CD4-positive, alpha-beta T cell (primary cell): ENCODE results near the gene FGF22. TPM values are rescaled to one million over a fixed set of nuclear protein-coding genes. Genes with fewer than 3 reads are reported as not detected.

ENCODE experiments used
- ATAC-seq: fragments of 200-7000 bp; cut with Tn5 transposase; one replicate; pipeline ENCODE4 v1.10.0; 2022; ENCODE audit warnings: mild to moderate bottlenecking; ENCODE audit not compliant: poor library complexity
- CTCF ChIA-PET: fragments of 350-600 bp; sonication (Branson Sonifier 250); formaldehyde crosslinking; loops from one replicate; lab custom pipeline; 2021; ENCODE audit warnings: antibody characterized with exemption, inconsistent platforms; lab: Charles Lee
- POLR2A ChIA-PET: fragments of 350-600 bp; sonication (Branson Sonifier 250); formaldehyde crosslinking; loops from one replicate; lab custom pipeline; 2021; ENCODE audit warnings: antibody characterized with exemption, inconsistent platforms; lab: Charles Lee
- DNase-seq, 14 experiments: peaks; one replicate each; pipeline ENCODE4 v3.0.0-alpha.2; 2013 to 2020; ENCODE audit warnings: mixed read lengths in 2 of 14
- H3K27ac ChIP-seq, 2 donors: one replicate each; pipeline versions ENCODE4 v1.5.1 to v1.7.0; 2013; ENCODE audit warnings: low read length in 2 of 2, low read depth in 1 of 2, mild to moderate bottlenecking in 1 of 2
- H3K27me3 ChIP-seq, 2 experiments: 1 replicate in 1 of 2; 2 replicates in 1 of 2; pipeline versions ENCODE4 v1.6.1 to v1.7.0; 2013; ENCODE audit warnings: low read length in 2 of 2, control low read depth in 1 of 2, mild to moderate bottlenecking in 1 of 2, moderate library complexity in 1 of 2; ENCODE audit not compliant: insufficient read depth in 2 of 2, control insufficient read depth in 1 of 2
- H3K36me3 ChIP-seq: one replicate; pipeline ENCODE4 v1.6.1; 2013; ENCODE audit warnings: low read length, control low read depth; ENCODE audit not compliant: insufficient read depth
- H3K4me1 ChIP-seq: one replicate; pipeline ENCODE4 v1.6.1; 2013; ENCODE audit warnings: low read length, control low read depth; ENCODE audit not compliant: insufficient read depth
- H3K4me3 ChIP-seq: one replicate; pipeline ENCODE4 v1.5.1; 2013; ENCODE audit warnings: mild to moderate bottlenecking, low read length, moderate library complexity
- H3K9me3 ChIP-seq, 2 experiments: 1 replicate in 1 of 2; 2 replicates in 1 of 2; pipeline versions ENCODE4 v1.6.1 to v1.7.0; 2013; ENCODE audit warnings: low read length in 2 of 2, mild to moderate bottlenecking in 2 of 2, control low read depth in 1 of 2, moderate library complexity in 1 of 2; ENCODE audit not compliant: control insufficient read depth in 1 of 2, insufficient read depth in 1 of 2
- H3K27ac Mint-ChIP-seq: one replicate; pipeline ENCODE4 v1.8.0; 2020; ENCODE audit warnings: mixed read lengths
- H3K27me3 Mint-ChIP-seq: one replicate; pipeline ENCODE4 v1.8.0; 2021; ENCODE audit warnings: mixed read lengths
- H3K36me3 Mint-ChIP-seq: one replicate; pipeline ENCODE4 v1.8.0; 2021; ENCODE audit warnings: low read depth, mixed read lengths
- H3K4me1 Mint-ChIP-seq: one replicate; pipeline ENCODE4 v1.8.0; 2021; ENCODE audit warnings: low read depth, mixed read lengths
- H3K4me3 Mint-ChIP-seq: one replicate; pipeline ENCODE4 v1.8.0; 2020; ENCODE audit warnings: mild to moderate bottlenecking, mixed read lengths
- H3K9me3 Mint-ChIP-seq: one replicate; pipeline ENCODE4 v1.8.0; 2020; ENCODE audit warnings: mixed read lengths
- intact Hi-C, 2 experiments: fragments of 100-400 bp; cut with DNase I in 1 of 2; cut with micrococcal nuclease in 1 of 2; formaldehyde crosslinking; loops; one replicate each; pipeline versions ENCODE4 v1.15.1 to v1.9.0; 2023 to 2025; cut with DNase I, micrococcal nuclease
- total RNA-seq, 174 experiments: library from RNA in 2 of 174; stranded (reverse) in 2 of 174; gene quantifications; one replicate each; pipeline ENCODE4 v1.2.3 and lab custom pipeline; 2021 to 2026
- TF ChIP-seq, protein P1 (sequence below): fragments of 200-600 bp; IDR thresholded peaks from one replicate; pipeline ENCODE4 v1.8.0; 2022; ENCODE audit warnings: antibody characterized with exemption, mild to moderate bottlenecking

FGF22 gene
- total RNA-seq, 2 experiments from 2014 or later: 0.42 to 0.49 TPM

DNA sequence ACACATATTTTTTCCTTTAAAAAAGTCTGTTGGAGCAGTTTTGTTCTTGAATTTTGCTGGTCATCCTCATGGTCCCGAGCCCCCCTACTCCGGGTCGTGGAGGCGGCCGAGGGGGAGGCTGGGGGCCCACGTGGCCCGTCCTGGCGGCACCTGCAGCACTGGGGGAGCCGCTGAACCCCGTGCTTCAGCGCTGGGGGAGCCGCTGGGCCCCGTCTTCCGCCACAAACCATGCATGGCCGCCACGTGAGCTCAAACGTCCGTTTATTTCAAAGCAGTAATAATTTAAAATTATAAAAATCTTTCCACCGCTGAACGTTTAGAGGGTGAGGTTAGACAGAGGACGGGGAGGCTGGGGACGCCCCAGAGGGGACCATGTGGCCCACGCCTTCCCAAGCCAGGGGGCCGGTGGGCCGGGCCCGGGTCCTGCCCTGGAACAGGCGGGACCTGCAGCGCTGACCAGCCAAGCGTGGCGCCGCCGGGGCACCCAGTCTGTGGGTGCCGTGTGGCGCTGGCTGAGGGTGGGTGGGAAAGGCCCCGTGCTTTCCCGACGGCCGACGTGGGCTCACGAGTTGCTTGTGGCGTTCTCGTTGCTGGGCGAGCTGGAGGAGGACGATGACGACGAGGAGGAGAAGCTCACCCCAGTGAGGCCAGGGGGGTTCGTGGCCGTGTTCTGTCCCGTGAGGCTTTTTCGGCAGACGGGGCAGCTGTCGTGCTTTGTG, 8.0 kb downstream of the FGF22 start:
- no peaks in the 10 kb centered on the region for H3K9me3 Mint-ChIP-seq
- Histone ChIP-seq H3K9me3 (no peaks in the 10 kb centered on the region), H3K4me3 (no peak overlapping the region), H3K36me3 (peaks cover 58% of the 10 kb centered on the region), H3K27ac (no peak overlapping the region), H3K27me3 (no peaks in the 10 kb centered on the region), H3K4me1 (peaks cover 7% of the 10 kb centered on the region)
- H3K27me3 Mint-ChIP-seq: no peaks in the 10 kb centered on the region
- intact Hi-C loops: no loop called here
- H3K27ac Mint-ChIP-seq: no peak overlapping the region
- POLR2A ChIA-PET: interaction anchor here (1.2 to 1.3 kb wide), 2 partner anchors 9 to 13 kb away, joined by 3 to 5 read pairs; no protein-coding TSS in a partner anchor
- DNase-seq (peak in 1 of 14 experiments; percentile 30), ATAC-seq (no peak)
- no peaks in the 10 kb centered on the region for H3K4me1 Mint-ChIP-seq
- TF ChIP-seq, protein P1, sequence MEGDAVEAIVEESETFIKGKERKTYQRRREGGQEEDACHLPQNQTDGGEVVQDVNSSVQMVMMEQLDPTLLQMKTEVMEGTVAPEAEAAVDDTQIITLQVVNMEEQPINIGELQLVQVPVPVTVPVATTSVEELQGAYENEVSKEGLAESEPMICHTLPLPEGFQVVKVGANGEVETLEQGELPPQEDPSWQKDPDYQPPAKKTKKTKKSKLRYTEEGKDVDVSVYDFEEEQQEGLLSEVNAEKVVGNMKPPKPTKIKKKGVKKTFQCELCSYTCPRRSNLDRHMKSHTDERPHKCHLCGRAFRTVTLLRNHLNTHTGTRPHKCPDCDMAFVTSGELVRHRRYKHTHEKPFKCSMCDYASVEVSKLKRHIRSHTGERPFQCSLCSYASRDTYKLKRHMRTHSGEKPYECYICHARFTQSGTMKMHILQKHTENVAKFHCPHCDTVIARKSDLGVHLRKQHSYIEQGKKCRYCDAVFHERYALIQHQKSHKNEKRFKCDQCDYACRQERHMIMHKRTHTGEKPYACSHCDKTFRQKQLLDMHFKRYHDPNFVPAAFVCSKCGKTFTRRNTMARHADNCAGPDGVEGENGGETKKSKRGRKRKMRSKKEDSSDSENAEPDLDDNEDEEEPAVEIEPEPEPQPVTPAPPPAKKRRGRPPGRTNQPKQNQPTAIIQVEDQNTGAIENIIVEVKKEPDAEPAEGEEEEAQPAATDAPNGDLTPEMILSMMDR: no peak
- H3K4me3 Mint-ChIP-seq: no peak overlapping the region
- CTCF ChIA-PET: interaction anchor here (0.9 kb wide), 1 partner anchor 21 kb away, joined by 3 read pairs; no protein-coding TSS in a partner anchor
- H3K36me3 Mint-ChIP-seq: peaks cover 29% of the 10 kb centered on the region

DNA sequence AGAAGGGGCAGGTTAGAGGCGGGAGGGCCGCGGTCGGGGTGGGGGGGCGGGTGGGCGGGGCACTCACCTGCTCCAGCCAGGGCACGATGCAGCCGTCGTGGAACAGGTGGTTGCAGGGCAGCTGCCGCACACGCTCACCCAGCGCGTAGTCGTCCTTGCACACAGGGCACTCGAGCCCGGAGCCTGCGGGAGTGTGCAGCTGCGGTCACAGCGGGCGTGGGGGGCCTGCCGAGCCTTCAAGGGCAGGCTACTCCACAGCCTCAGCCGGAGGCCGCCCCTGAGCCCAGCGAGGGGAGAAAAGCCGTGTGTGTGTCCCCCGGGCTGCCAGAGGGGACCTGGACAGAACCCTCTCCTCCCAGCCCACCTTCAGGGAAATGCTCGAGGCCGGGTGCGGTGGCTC, 8.6 kb downstream of the FGF22 start:
- Mint-ChIP-seq H3K27me3 (no peaks in the 10 kb centered on the region), H3K4me1 (no peaks in the 10 kb centered on the region), H3K36me3 (peaks cover 33% of the 10 kb centered on the region), H3K9me3 (no peaks in the 10 kb centered on the region), H3K27ac (no peak overlapping the region), H3K4me3 (no peak overlapping the region)
- no peaks in the 10 kb centered on the region for H3K9me3 ChIP-seq
- peaks cover 12% of the 10 kb centered on the region for H3K4me1 ChIP-seq
- H3K4me3 ChIP-seq: no peak overlapping the region
- no peaks in the 10 kb centered on the region for H3K27me3 ChIP-seq
- ChIA-PET POLR2A (interaction anchor here (1.2 to 1.3 kb wide), 2 partner anchors 8 to 12 kb away, joined by 3 to 5 read pairs; no protein-coding TSS in a partner anchor), CTCF (no interaction called here)
- intact Hi-C loops: no loop called here
- TF ChIP-seq, protein P1: no peak
- no peak overlapping the region for H3K27ac ChIP-seq
- peaks cover 64% of the 10 kb centered on the region for H3K36me3 ChIP-seq
- ATAC-seq (no peak), DNase-seq (peak in 1 of 14 experiments; percentile 33)

DNA sequence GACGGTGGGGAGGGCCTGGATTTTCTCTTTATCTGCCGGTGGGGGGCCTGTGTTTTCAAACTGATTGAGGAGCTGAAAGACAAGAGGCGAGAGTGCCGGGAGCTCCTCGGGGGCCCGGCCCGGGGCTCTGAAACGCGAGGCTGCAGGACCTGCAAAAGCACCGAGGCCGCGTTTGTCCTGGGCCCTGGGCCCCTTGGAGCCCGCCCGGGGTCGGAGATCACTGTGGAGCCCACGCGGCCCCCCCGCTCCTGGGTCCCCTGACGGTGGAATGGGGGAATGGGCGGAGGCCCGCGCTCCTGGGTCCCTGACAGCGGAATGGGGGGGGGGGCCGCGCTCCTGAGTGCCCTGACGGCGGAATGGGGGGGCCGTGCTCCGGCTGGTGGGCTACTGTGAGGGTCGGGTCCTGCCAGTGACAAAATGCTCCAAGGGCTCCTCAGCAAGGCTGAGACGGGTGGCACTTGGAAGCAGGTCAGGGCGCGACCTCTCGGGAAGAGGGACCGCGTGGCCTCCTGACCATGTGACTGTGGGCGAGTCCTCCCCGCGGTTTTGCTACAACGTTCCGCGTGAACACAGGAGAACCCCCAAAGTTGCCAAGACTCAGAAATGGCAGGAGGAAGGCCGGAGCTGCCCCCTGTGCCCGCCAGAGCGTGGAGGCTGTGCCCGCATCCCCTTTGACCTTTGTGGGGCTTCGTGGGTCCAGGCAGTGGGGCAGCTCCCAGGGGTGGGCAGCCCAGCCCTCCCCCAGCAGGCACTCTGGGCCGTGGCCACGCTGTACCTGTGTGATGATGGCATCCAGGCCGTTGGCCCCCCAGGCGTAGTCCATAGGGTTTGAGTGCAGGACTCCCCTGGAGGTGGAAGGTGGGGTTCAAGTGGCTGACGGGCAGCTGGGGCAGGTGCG, 9.5 kb downstream of the FGF22 start:
- no peak overlapping the region for H3K4me3 ChIP-seq
- ChIA-PET CTCF (no interaction called here), POLR2A (interaction anchor here (1.3 kb wide), 1 partner anchor 11 kb away, joined by 3 read pairs; no protein-coding TSS in a partner anchor)
- peaks cover 21% of the 10 kb centered on the region for H3K4me1 ChIP-seq
- DNase-seq (no peak), ATAC-seq (no peak)
- TF ChIP-seq, protein P1: no peak
- Mint-ChIP-seq H3K27ac (no peak overlapping the region), H3K9me3 (no peaks in the 10 kb centered on the region), H3K36me3 (peaks cover 34% of the 10 kb centered on the region), H3K27me3 (no peaks in the 10 kb centered on the region), H3K4me3 (no peak overlapping the region), H3K4me1 (no peaks in the 10 kb centered on the region)
- no peak overlapping the region for H3K27ac ChIP-seq
- no peaks in the 10 kb centered on the region for H3K27me3 ChIP-seq
- no peaks in the 10 kb centered on the region for H3K9me3 ChIP-seq
- intact Hi-C loops: no loop called here
- H3K36me3 ChIP-seq: peaks cover 72% of the 10 kb centered on the region
